ENCODE results near the gene ABCA3. TPM values are rescaled to one million over a fixed set of nuclear protein-coding genes. Genes with fewer than 3 reads are reported as not detected.

Gene ABCA3
- polyA plus RNA-seq, 1 donor from 2014 or later, result 30.7 TPM

- Histone ChIP-seq H4K20me1 (ENCODE audit: insufficient read depth) (no peaks in the 10 kb centered on the region), H3K36me3 (ENCODE audit: insufficient read depth, low read length) (no peaks in the 10 kb centered on the region), H3K9ac (ENCODE audit: low read length) (no peak overlapping the region), H3K27ac (ENCODE audit: low read length) (no peak overlapping the region), H3K4me2 (ENCODE audit: low read length) (no peak overlapping the region), H2AFZ (ENCODE audit: low read depth, low read length) (no peak overlapping the region), H3K4me3 (ENCODE audit: low read length) (no peak overlapping the region), H3K9me3 (ENCODE audit: low read length) (no peaks in the 10 kb centered on the region), H3F3A (ENCODE audit: insufficient read depth, low read length, poor library complexity, severe bottlenecking) (no peaks in the 10 kb centered on the region), H3K79me2 (replicated peaks; ENCODE audit: insufficient read depth, low read length) (no peaks in the 10 kb centered on the region), H3K27me3 (ENCODE audit: insufficient read depth, low read depth, low read length) (no peaks in the 10 kb centered on the region), H3K9me2 (ENCODE audit: insufficient read depth, low read length) (no peaks in the 10 kb centered on the region)
- TF ChIP-seq EP300 (conservative IDR thresholded peaks at IDR 0.05; ENCODE audit: poor library complexity, severe bottlenecking), result no peak
- no peak for TF ChIP-seq EZH2 (IDR thresholded peaks at IDR 0.05; ENCODE audit: borderline replicate concordance, insufficient read depth, low read length, poor library complexity, severe bottlenecking)
- TF ChIP-seq, protein P1, sequence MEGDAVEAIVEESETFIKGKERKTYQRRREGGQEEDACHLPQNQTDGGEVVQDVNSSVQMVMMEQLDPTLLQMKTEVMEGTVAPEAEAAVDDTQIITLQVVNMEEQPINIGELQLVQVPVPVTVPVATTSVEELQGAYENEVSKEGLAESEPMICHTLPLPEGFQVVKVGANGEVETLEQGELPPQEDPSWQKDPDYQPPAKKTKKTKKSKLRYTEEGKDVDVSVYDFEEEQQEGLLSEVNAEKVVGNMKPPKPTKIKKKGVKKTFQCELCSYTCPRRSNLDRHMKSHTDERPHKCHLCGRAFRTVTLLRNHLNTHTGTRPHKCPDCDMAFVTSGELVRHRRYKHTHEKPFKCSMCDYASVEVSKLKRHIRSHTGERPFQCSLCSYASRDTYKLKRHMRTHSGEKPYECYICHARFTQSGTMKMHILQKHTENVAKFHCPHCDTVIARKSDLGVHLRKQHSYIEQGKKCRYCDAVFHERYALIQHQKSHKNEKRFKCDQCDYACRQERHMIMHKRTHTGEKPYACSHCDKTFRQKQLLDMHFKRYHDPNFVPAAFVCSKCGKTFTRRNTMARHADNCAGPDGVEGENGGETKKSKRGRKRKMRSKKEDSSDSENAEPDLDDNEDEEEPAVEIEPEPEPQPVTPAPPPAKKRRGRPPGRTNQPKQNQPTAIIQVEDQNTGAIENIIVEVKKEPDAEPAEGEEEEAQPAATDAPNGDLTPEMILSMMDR (IDR thresholded peaks at IDR 0.05; ENCODE audit: poor library complexity, severe bottlenecking), result no peak
- TF ChIP-seq MXI1 (conservative IDR thresholded peaks at IDR 0.05; ENCODE audit: poor library complexity, severe bottlenecking), result no peak
- no peak for TF ChIP-seq POLR2AphosphoS5 (IDR thresholded peaks at IDR 0.05)
- TF ChIP-seq SMC3 (conservative IDR thresholded peaks at IDR 0.05; ENCODE audit: poor library complexity), result no peak
Observed at GRCh38 chr16:2364638-2365210, 24.2 kb upstream of the ABCA3 start.

- Histone ChIP-seq H3K4me3 (ENCODE audit: low read length) (no peak overlapping the region), H3F3A (ENCODE audit: insufficient read depth, low read length, poor library complexity, severe bottlenecking) (no peaks in the 10 kb centered on the region), H3K9me2 (ENCODE audit: insufficient read depth, low read length) (no peaks in the 10 kb centered on the region), H3K9me3 (ENCODE audit: low read length) (peaks cover 3% of the 10 kb centered on the region), H3K4me2 (ENCODE audit: low read length) (no peak overlapping the region), H3K27me3 (ENCODE audit: insufficient read depth, low read depth, low read length) (no peaks in the 10 kb centered on the region), H3K36me3 (ENCODE audit: insufficient read depth, low read length) (no peaks in the 10 kb centered on the region), H2AFZ (ENCODE audit: low read depth, low read length) (no peak overlapping the region), H4K20me1 (ENCODE audit: insufficient read depth) (no peaks in the 10 kb centered on the region), H3K9ac (ENCODE audit: low read length) (no peak overlapping the region), H3K27ac (ENCODE audit: low read length) (no peak overlapping the region), H3K79me2 (replicated peaks; ENCODE audit: insufficient read depth, low read length) (no peaks in the 10 kb centered on the region)
- TF ChIP-seq EP300 (conservative IDR thresholded peaks at IDR 0.05; ENCODE audit: poor library complexity, severe bottlenecking) (no peak), TAF1 (IDR thresholded peaks at IDR 0.05; ENCODE audit: low read depth) (no peak), MXI1 (conservative IDR thresholded peaks at IDR 0.05; ENCODE audit: poor library complexity, severe bottlenecking) (no peak), EZH2 (IDR thresholded peaks at IDR 0.05; ENCODE audit: borderline replicate concordance, insufficient read depth, low read length, poor library complexity, severe bottlenecking) (no peak), RAD21 (conservative IDR thresholded peaks at IDR 0.05) (no peak), POLR2AphosphoS5 (IDR thresholded peaks at IDR 0.05) (no peak), SMC3 (conservative IDR thresholded peaks at IDR 0.05; ENCODE audit: poor library complexity) (no peak)
- TF ChIP-seq, protein P1 (IDR thresholded peaks at IDR 0.05; ENCODE audit: poor library complexity, severe bottlenecking), result no peak
- TF ChIP-seq, protein P2, sequence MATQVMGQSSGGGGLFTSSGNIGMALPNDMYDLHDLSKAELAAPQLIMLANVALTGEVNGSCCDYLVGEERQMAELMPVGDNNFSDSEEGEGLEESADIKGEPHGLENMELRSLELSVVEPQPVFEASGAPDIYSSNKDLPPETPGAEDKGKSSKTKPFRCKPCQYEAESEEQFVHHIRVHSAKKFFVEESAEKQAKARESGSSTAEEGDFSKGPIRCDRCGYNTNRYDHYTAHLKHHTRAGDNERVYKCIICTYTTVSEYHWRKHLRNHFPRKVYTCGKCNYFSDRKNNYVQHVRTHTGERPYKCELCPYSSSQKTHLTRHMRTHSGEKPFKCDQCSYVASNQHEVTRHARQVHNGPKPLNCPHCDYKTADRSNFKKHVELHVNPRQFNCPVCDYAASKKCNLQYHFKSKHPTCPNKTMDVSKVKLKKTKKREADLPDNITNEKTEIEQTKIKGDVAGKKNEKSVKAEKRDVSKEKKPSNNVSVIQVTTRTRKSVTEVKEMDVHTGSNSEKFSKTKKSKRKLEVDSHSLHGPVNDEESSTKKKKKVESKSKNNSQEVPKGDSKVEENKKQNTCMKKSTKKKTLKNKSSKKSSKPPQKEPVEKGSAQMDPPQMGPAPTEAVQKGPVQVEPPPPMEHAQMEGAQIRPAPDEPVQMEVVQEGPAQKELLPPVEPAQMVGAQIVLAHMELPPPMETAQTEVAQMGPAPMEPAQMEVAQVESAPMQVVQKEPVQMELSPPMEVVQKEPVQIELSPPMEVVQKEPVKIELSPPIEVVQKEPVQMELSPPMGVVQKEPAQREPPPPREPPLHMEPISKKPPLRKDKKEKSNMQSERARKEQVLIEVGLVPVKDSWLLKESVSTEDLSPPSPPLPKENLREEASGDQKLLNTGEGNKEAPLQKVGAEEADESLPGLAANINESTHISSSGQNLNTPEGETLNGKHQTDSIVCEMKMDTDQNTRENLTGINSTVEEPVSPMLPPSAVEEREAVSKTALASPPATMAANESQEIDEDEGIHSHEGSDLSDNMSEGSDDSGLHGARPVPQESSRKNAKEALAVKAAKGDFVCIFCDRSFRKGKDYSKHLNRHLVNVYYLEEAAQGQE (IDR thresholded peaks at IDR 0.05; ENCODE audit: borderline replicate concordance), result no peak
Observed at GRCh38 chr16:2362218-2362617, 21.7 kb upstream of the ABCA3 start.
